H1 (cell line): Measurements from ENCODE around the gene OR14I1. TPM values are rescaled to one million over a fixed set of nuclear protein-coding genes. Genes with fewer than 3 reads are reported as not detected.

ENCODE experiments used
- CTBP2 ChIP-seq: IDR thresholded peaks from 2 replicates; pipeline ENCODE4 v1.7.0; 2011; ENCODE audit warnings: borderline replicate concordance, mild to moderate bottlenecking, moderate library complexity, mixed read lengths, low read length; ENCODE audit not compliant: insufficient read depth, insufficient read length
- CTCF ChIP-seq, 3 experiments: IDR thresholded peaks; 1 replicate in 2 of 3; 2 replicates in 1 of 3; pipeline versions ENCODE4 v1.5.1 to v1.6.1; 2011; ENCODE audit warnings: low read length in 3 of 3, mild to moderate bottlenecking in 3 of 3, inconsistent platforms in 2 of 3, low read depth in 1 of 3, moderate library complexity in 1 of 3; ENCODE audit not compliant: insufficient read depth in 1 of 3; ENCODE audit errors: control extremely low read depth in 1 of 3
- PHF8 ChIP-seq: fragments of 200-600 bp; sonication (generic); conservative IDR thresholded peaks from 2 replicates; pipeline ENCODE4 v1.7.1; 2012; ENCODE audit warnings: low read depth, mild to moderate bottlenecking, inconsistent platforms, low read length, moderate library complexity
- SIN3A ChIP-seq, 2 experiments: IDR thresholded peaks in 1 of 2; conservative IDR thresholded peaks in 1 of 2; 2 replicates each; pipeline ENCODE4 v1.6.1; 2011 to 2012; ENCODE audit warnings: low read length in 2 of 2, improper control_type of control experiment in 1 of 2, low read depth in 1 of 2, mild to moderate bottlenecking in 1 of 2
- polyA plus RNA-seq, 7 experiments: library from polyadenylated mRNA; depleted of rRNA in 3 of 7; stranded (reverse) in 5 of 7; unstranded in 2 of 7; fragments of >200 nt in 5 of 7; fragments of 200-250 nt in 2 of 7; gene quantifications; 1 replicate in 5 of 7; 2 replicates in 1 of 7; 4 replicates in 1 of 7; pipeline versions ENCODE4 v1.2.1 to v1.2.3, GENCODE V29; 2011 to 2013; ENCODE audit warnings: missing spikeins in 2 of 7, mixed read lengths in 2 of 7
- total RNA-seq: library from RNA; stranded (reverse); fragmentation: NEBNext Ultra II Directional; extraction: Animal tissue kit (Norgen Biotek cat#: 25700); gene quantifications from 2 replicates; pipeline ENCODE4 v1.2.1, GENCODE V29; 2021

Gene OR14I1
- total and polyA plus RNA-seq, 2 of the 8 experiments (the other 6 are each of a cell fraction or from before 2014, with no cell fraction given), result not detected

GRCh38 chr1:248699099-248699498, 3.5 kb downstream of the OR14I1 start (continued):
- TF ChIP-seq CTCF (IDR thresholded peaks at IDR 0.05; ENCODE audit: control extremely low read depth in 1 of 3, insufficient read depth in 1 of 3, low read depth in 1 of 3, low read length in 3 of 3), result no peak
- no peak for TF ChIP-seq SIN3A (conservative IDR thresholded peaks at IDR 0.05 in 1 of 2, IDR thresholded peaks at IDR 0.05 in 1 of 2; ENCODE audit: low read depth in 1 of 2, low read length in 2 of 2)
- TF ChIP-seq PHF8, result no peak
- TF ChIP-seq CTBP2, result no peak
